ENCODE results near the gene PGAM2. TPM values are rescaled to one million over a fixed set of nuclear protein-coding genes. Genes with fewer than 3 reads are reported as not detected.

PGAM2 gene
- polyA plus RNA-seq, 3 donors = 0.13 TPM; not detected in 2

DNA sequence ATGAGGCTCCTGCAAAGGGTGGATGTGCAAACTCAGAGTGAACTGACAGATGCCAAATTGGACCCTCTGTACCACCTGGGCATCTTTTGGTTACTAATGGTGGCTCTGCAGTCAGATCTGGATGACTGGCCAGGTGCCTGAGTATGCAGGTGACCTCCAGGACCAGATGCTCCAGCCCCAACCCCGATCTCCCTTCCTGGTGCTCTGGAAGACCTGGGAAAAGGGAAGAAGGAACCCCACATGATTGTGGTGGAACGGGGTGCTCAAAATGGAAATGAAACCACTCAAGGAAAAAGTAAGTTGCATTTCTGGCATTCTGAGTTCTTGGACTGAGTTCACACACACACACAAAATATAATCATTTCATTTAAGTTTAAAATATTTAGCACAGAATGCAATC is 29.0 kb upstream of the PGAM2 start:
- H3K27me3 Mint-ChIP-seq (ENCODE audit: low read depth in 3 of 3) = peaks cover 0 to 6% (median 5%) of the 10 kb centered on the region in 3 donors
- H3K9me3 ChIP-seq (replicated peaks in 1 of 2; ENCODE audit: control insufficient read depth in 1 of 2, insufficient read depth in 1 of 2, low read length in 2 of 2) = no peaks in the 10 kb centered on the region
- H3K4me3 ChIP-seq (replicated peaks in 1 of 3; ENCODE audit: low read depth in 2 of 3, low read length in 3 of 3) = no peak overlapping the region
- H3K79me2 ChIP-seq (ENCODE audit: insufficient read depth, low read length) = no peaks in the 10 kb centered on the region
- WGBS (ENCODE audit: insufficient coverage) = no CpG with 5 or more reads among the region's 2 CpGs
- no peak overlapping the region for H3K4me3 Mint-ChIP-seq
- H2AFZ ChIP-seq (ENCODE audit: insufficient read depth, low read depth, low read length, poor library complexity, severe bottlenecking) = peak overlapping the region; percentile 17
- peaks cover 0 to 6% (median 0%) of the 10 kb centered on the region in 7 donors for H3K9me3 Mint-ChIP-seq
- no peaks in the 10 kb centered on the region for H4K20me1 ChIP-seq (ENCODE audit: insufficient read depth, low read length)
- H3K27ac Mint-ChIP-seq = no peak overlapping the region
- H3K27me3 ChIP-seq (ENCODE audit: control insufficient read depth in 2 of 2, insufficient read depth in 2 of 2, low read length in 2 of 2) = no peaks in the 10 kb centered on the region
- intact Hi-C loops (cut with micrococcal nuclease) = no loop called here
- no peak overlapping the region for H3K9ac ChIP-seq (ENCODE audit: insufficient read depth, low read length, poor library complexity, severe bottlenecking)
- H3K27ac ChIP-seq (ENCODE audit: low read depth in 1 of 2, low read length in 2 of 2) = no peak overlapping the region
- no peak for DNase-seq
- H3K4me1 ChIP-seq (ENCODE audit: control insufficient read depth in 1 of 2, insufficient read depth in 2 of 2, low read length in 2 of 2) = no peaks in the 10 kb centered on the region
- TF ChIP-seq, protein P1, sequence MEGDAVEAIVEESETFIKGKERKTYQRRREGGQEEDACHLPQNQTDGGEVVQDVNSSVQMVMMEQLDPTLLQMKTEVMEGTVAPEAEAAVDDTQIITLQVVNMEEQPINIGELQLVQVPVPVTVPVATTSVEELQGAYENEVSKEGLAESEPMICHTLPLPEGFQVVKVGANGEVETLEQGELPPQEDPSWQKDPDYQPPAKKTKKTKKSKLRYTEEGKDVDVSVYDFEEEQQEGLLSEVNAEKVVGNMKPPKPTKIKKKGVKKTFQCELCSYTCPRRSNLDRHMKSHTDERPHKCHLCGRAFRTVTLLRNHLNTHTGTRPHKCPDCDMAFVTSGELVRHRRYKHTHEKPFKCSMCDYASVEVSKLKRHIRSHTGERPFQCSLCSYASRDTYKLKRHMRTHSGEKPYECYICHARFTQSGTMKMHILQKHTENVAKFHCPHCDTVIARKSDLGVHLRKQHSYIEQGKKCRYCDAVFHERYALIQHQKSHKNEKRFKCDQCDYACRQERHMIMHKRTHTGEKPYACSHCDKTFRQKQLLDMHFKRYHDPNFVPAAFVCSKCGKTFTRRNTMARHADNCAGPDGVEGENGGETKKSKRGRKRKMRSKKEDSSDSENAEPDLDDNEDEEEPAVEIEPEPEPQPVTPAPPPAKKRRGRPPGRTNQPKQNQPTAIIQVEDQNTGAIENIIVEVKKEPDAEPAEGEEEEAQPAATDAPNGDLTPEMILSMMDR (IDR thresholded peaks at IDR 0.05) = no peak
- no peaks in the 10 kb centered on the region for H3K36me3 ChIP-seq (replicated peaks in 1 of 2; ENCODE audit: control insufficient read depth in 1 of 2, insufficient read depth in 2 of 2, low read length in 2 of 2)
- no peak overlapping the region for H3K4me2 ChIP-seq (replicated peaks; ENCODE audit: extremely low read depth, low read length, poor library complexity, severe bottlenecking)
- H3K36me3 Mint-ChIP-seq = no peaks in the 10 kb centered on the region
- H3K4me1 Mint-ChIP-seq = peaks cover 11% of the 10 kb centered on the region

DNA sequence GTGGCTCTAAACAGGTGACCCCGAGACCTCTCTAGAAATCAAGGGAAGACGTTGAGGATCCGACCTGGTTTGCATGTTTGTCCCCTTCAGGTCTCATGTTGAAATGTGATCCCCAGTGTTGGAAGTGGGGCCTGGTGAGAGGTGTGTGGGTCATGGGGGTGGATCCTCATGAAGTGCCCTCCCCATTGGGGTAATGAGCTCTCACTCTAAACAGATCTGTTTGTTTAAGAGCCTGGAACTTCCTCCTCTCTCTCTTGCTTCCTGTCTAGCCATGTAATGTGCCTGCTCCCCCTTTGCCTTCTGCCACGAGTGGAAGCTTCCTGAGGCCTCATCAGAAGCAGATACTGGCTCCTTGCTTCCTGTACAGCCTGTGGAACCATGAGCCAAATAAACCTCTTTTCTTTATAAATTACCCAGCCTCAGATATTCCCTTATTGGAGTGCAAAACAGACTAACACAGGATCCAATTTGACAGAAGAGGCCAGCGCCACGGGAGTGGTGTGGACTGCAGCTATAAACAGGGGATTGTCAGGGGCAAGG is 27.8 kb upstream of the PGAM2 start:
- intact Hi-C loops (cut with micrococcal nuclease) = no loop called here
- peak overlapping the region in 1 of 7 donors; percentile 85 for H3K27ac Mint-ChIP-seq

More for the DNA sequence above, 27.8 kb upstream of the PGAM2 start:
- Mint-ChIP-seq H3K4me3 (no peak overlapping the region), H3K9me3 (peaks cover 0 to 6% (median 0%) of the 10 kb centered on the region in 7 donors), H3K36me3 (no peaks in the 10 kb centered on the region), H3K27me3 (ENCODE audit: low read depth in 3 of 3) (peaks cover 0 to 6% (median 2%) of the 10 kb centered on the region in 3 donors), H3K4me1 (peaks cover 11% of the 10 kb centered on the region)
- no peak for DNase-seq
- Histone ChIP-seq H3K36me3 (replicated peaks in 1 of 2; ENCODE audit: control insufficient read depth in 1 of 2, insufficient read depth in 2 of 2, low read length in 2 of 2) (no peaks in the 10 kb centered on the region), H3K27ac (ENCODE audit: low read depth in 1 of 2, low read length in 2 of 2) (no peak overlapping the region), H3K79me2 (ENCODE audit: insufficient read depth, low read length) (no peaks in the 10 kb centered on the region), H4K20me1 (ENCODE audit: insufficient read depth, low read length) (no peaks in the 10 kb centered on the region), H3K4me1 (ENCODE audit: control insufficient read depth in 1 of 2, insufficient read depth in 2 of 2, low read length in 2 of 2) (no peaks in the 10 kb centered on the region), H3K27me3 (ENCODE audit: control insufficient read depth in 2 of 2, insufficient read depth in 2 of 2, low read length in 2 of 2) (no peaks in the 10 kb centered on the region), H3K4me3 (replicated peaks in 1 of 3; ENCODE audit: low read depth in 2 of 3, low read length in 3 of 3) (no peak overlapping the region), H3K9ac (ENCODE audit: insufficient read depth, low read length, poor library complexity, severe bottlenecking) (no peak overlapping the region), H2AFZ (ENCODE audit: insufficient read depth, low read depth, low read length, poor library complexity, severe bottlenecking) (peak overlapping the region; percentile 29), H3K9me3 (replicated peaks in 1 of 2; ENCODE audit: control insufficient read depth in 1 of 2, insufficient read depth in 1 of 2, low read length in 2 of 2) (no peaks in the 10 kb centered on the region), H3K4me2 (replicated peaks; ENCODE audit: extremely low read depth, low read length, poor library complexity, severe bottlenecking) (no peak overlapping the region)
- TF ChIP-seq, protein P1 (IDR thresholded peaks at IDR 0.05) = no peak
- WGBS (ENCODE audit: insufficient coverage) = 69% methylated on average over 6 of the region's 6 CpGs
